GM18511 (cell line): ENCODE data around the gene MYOC.
"Not testable (repeated sequence)": the region's sequence is repeated elsewhere in the genome, so short reads cannot be mapped to it uniquely, and the experiment has no call there.

Source experiments
- ATAC-seq: cut with Tn5 transposase; IDR thresholded peaks from one replicate; pipeline ENCODE4 v1.9.1; 2021; ENCODE audit warnings: mild to moderate bottlenecking, moderate library complexity; ENCODE audit not compliant: unreplicated experiment

The MYOC gene

GRCh38 chr1:171652234-171652822, at the start of gene MYOC:
TSS of gene MYOC (minus strand) at chr1:171652688. CDS start at chr1:171652611, 77 bp downstream.
- no peak for ATAC-seq

- no peak for ATAC-seq
Observed at GRCh38 chr1:171699531-171699930, 47.0 kb upstream of the MYOC start.

- not testable (repeated sequence) for ATAC-seq
Observed at GRCh38 chr1:171695772-171696171, 43.3 kb upstream of the MYOC start.

- ATAC-seq = not testable (repeated sequence)
Observed at GRCh38 chr1:171693541-171693940, 41.1 kb upstream of the MYOC start.

GRCh38 chr1:171683870-171684269, 31.4 kb upstream of the MYOC start:
- ATAC-seq = no peak

- no peak for ATAC-seq
Observed at GRCh38 chr1:171680339-171680738, 27.9 kb upstream of the MYOC start.

GRCh38 chr1:171676823-171677222, 24.3 kb upstream of the MYOC start:
- ATAC-seq = no peak

GRCh38 chr1:171674431-171675405, 22.2 kb upstream of the MYOC start:
- ATAC-seq = no peak

- no peak for ATAC-seq
Observed at GRCh38 chr1:171670739-171671138, 18.3 kb upstream of the MYOC start.

- ATAC-seq = no peak
Observed at GRCh38 chr1:171668372-171668771, 15.9 kb upstream of the MYOC start.

GRCh38 chr1:171666114-171666769, 13.8 kb upstream of the MYOC start:
- no peak for ATAC-seq

- no peak for ATAC-seq
Observed at GRCh38 chr1:171664976-171665375, 12.5 kb upstream of the MYOC start.

- no peak for ATAC-seq
Observed at GRCh38 chr1:171663854-171664575, 11.5 kb upstream of the MYOC start.

- no peak for ATAC-seq
Observed at GRCh38 chr1:171663036-171663853, 10.8 kb upstream of the MYOC start.

GRCh38 chr1:171661076-171661650, 8.7 kb upstream of the MYOC start:
- no peak for ATAC-seq

- ATAC-seq = not testable (repeated sequence)
Observed at GRCh38 chr1:171656206-171656605, 3.7 kb upstream of the MYOC start.

- ATAC-seq = no peak
Observed at GRCh38 chr1:171655746-171656116, 3.2 kb upstream of the MYOC start.

GRCh38 chr1:171654942-171655745, 2.7 kb upstream of the MYOC start:
- ATAC-seq = peak; percentile 59
